IMR-90 (cell line): ENCODE results near the gene TTLL11. TPM values are rescaled to one million over a fixed set of nuclear protein-coding genes. Genes with fewer than 3 reads are reported as not detected.

Experiments
- ATAC-seq: fragments of 200-7000 bp; cut with Tn5 transposase; 2 replicates; pipeline ENCODE4 v1.9.1; 2020; ENCODE audit warnings: low read depth, mild to moderate bottlenecking, moderate library complexity
- BruUV-seq: library from RNA; stranded (reverse); fragments of 400-500 nt; replicated peaks from 2 replicates; lab custom pipeline; 2021; lab: Mats Ljungman, UMichigan
- CTCF ChIA-PET: fragments of 300-600 bp; formaldehyde crosslinking; extraction: SDS; loops from one replicate; lab custom pipeline; 2021; ENCODE audit warnings: antibody characterized with exemption; lab: Yijun Ruan, JAX
- POLR2A ChIA-PET: fragments of 300-600 bp; sonication (Branson Sonifier 250); formaldehyde crosslinking; loops from one replicate; lab custom pipeline; 2022; ENCODE audit warnings: antibody characterized with exemption; ENCODE audit not compliant: unreplicated experiment; lab: Charles Lee
- DNase-seq: peaks from one replicate; pipeline ENCODE4 v3.0.0; 2013
- H2AFZ ChIP-seq: replicated peaks from 2 replicates; pipeline ENCODE3; 2013; ENCODE audit warnings: low read length, mild to moderate bottlenecking; ENCODE audit not compliant: poor library complexity
- H2AK5ac ChIP-seq: 2 replicates; pipeline ENCODE4 v1.6.1; 2013; ENCODE audit warnings: low read depth, low read length, inconsistent platforms
- H2AK9ac ChIP-seq: replicated peaks from 2 replicates; pipeline ENCODE3; 2013; ENCODE audit warnings: mild to moderate bottlenecking, low read depth, low read length, moderate library complexity; ENCODE audit not compliant: poor library complexity
- H2BK120ac ChIP-seq: 2 replicates; pipeline ENCODE4 v1.6.1; 2013; ENCODE audit warnings: low read depth, low read length, inconsistent platforms
- H2BK15ac ChIP-seq: 3 replicates; pipeline ENCODE4 v1.6.1; 2013; ENCODE audit warnings: low read depth, low read length, inconsistent platforms
- H2BK20ac ChIP-seq: 2 replicates; pipeline ENCODE4 v1.6.1; 2013; ENCODE audit warnings: low read depth, mild to moderate bottlenecking, inconsistent platforms, low read length, moderate library complexity
- H2BK5ac ChIP-seq: 2 replicates; pipeline ENCODE4 v1.6.1; 2013; ENCODE audit warnings: mild to moderate bottlenecking, low read depth, low read length, inconsistent platforms; ENCODE audit not compliant: poor library complexity, severe bottlenecking
- H3K14ac ChIP-seq: replicated peaks from 2 replicates; pipeline ENCODE4 v1.6.1; 2013; ENCODE audit warnings: low read depth, low read length, inconsistent platforms
- H3K18ac ChIP-seq: 2 replicates; pipeline ENCODE4 v1.6.1; 2013; ENCODE audit warnings: low read depth, low read length, control low read depth
- H3K23ac ChIP-seq: 2 replicates; pipeline ENCODE4 v1.6.1; 2013; ENCODE audit warnings: low read depth, low read length, inconsistent platforms
- H3K27ac ChIP-seq: 2 replicates; pipeline ENCODE4 v1.5.1; 2013; ENCODE audit warnings: mild to moderate bottlenecking, control low read depth, low read length; ENCODE audit not compliant: insufficient read depth
- H3K27me3 ChIP-seq: 2 replicates; pipeline ENCODE4 v1.6.1; 2013; ENCODE audit warnings: low read length; ENCODE audit not compliant: control insufficient read depth, insufficient read depth
- H3K36me3 ChIP-seq: 2 replicates; pipeline ENCODE4 v1.6.1; 2013; ENCODE audit warnings: low read length, mixed read lengths; ENCODE audit not compliant: control insufficient read depth, insufficient read depth
- H3K4ac ChIP-seq: 2 replicates; pipeline ENCODE4 v1.6.1; 2013; ENCODE audit warnings: low read depth, low read length, inconsistent platforms
- H3K4me1 ChIP-seq: 2 replicates; pipeline ENCODE4 v1.6.1; 2013; ENCODE audit warnings: low read length, mixed read lengths; ENCODE audit not compliant: control insufficient read depth, insufficient read depth
- H3K4me2 ChIP-seq: 2 replicates; pipeline ENCODE4 v1.6.1; 2013; ENCODE audit warnings: low read depth, mild to moderate bottlenecking, control low read depth, low read length, moderate library complexity
- H3K4me3 ChIP-seq: 2 replicates; pipeline ENCODE4 v1.5.1; 2013; ENCODE audit warnings: low read depth, mild to moderate bottlenecking, control low read depth, low read length, moderate library complexity; ENCODE audit not compliant: insufficient read depth
- H3K56ac ChIP-seq: 2 replicates; pipeline ENCODE4 v1.6.1; 2013; ENCODE audit warnings: low read length, inconsistent platforms; ENCODE audit not compliant: insufficient read depth; ENCODE audit errors: extremely low read depth
- H3K79me1 ChIP-seq, 2 experiments: 2 replicates each; pipeline ENCODE4 v1.6.1; 2013; ENCODE audit warnings: low read length in 2 of 2, inconsistent platforms in 1 of 2, low read depth in 1 of 2
- H3K9ac ChIP-seq: 2 replicates; pipeline ENCODE4 v1.6.1; 2013; ENCODE audit warnings: low read depth, low read length, control low read depth
- H3K9me1 ChIP-seq: 2 replicates; pipeline ENCODE4 v1.6.1; 2013; ENCODE audit warnings: low read length, inconsistent platforms; ENCODE audit not compliant: insufficient read depth
- H3K9me3 ChIP-seq: 2 replicates; pipeline ENCODE4 v1.6.1; 2013; ENCODE audit warnings: low read length; ENCODE audit not compliant: control insufficient read depth, insufficient read depth
- H4K20me1 ChIP-seq: 2 replicates; pipeline ENCODE4 v1.6.1; 2013; ENCODE audit warnings: low read length, inconsistent platforms; ENCODE audit not compliant: insufficient read depth
- H4K5ac ChIP-seq: 2 replicates; pipeline ENCODE4 v1.6.1; 2013; ENCODE audit warnings: mild to moderate bottlenecking, low read depth, low read length, control low read depth
- H4K8ac ChIP-seq, 2 experiments: 2 replicates each; pipeline ENCODE4 v1.6.1; 2013; ENCODE audit warnings: low read depth in 2 of 2, low read length in 2 of 2, control low read depth in 1 of 2, inconsistent platforms in 1 of 2
- H4K91ac ChIP-seq: 2 replicates; pipeline ENCODE4 v1.6.1; 2013; ENCODE audit warnings: low read depth, low read length, inconsistent platforms; ENCODE audit not compliant: insufficient read depth
- BHLHE40 ChIP-seq: fragments of 150-350 bp; IDR thresholded peaks from 2 replicates; pipeline ENCODE4 v1.6.1; 2016; ENCODE audit warnings: mild to moderate bottlenecking, low read depth, low read length
- CEBPB ChIP-seq: IDR thresholded peaks from 2 replicates; pipeline ENCODE4 v1.6.1; 2012; ENCODE audit warnings: low read depth, low read length, improper control_type of control experiment
- CHD1 ChIP-seq: IDR thresholded peaks from 2 replicates; pipeline ENCODE4 v1.6.1; 2012; ENCODE audit warnings: low read depth, low read length, improper control_type of control experiment
- CTCF ChIP-seq: conservative IDR thresholded peaks from 2 replicates; pipeline ENCODE4 v1.5.1; 2012; ENCODE audit warnings: mild to moderate bottlenecking, low read depth, low read length, improper control_type of control experiment
- MAFK ChIP-seq: IDR thresholded peaks from 2 replicates; pipeline ENCODE4 v1.6.1; 2012; ENCODE audit warnings: low read depth, low read length, improper control_type of control experiment
- MXI1 ChIP-seq: IDR thresholded peaks from 2 replicates; pipeline ENCODE4 v1.6.1; 2012; ENCODE audit warnings: low read depth, mild to moderate bottlenecking, low read length, moderate library complexity, borderline replicate concordance
- NFE2L2 ChIP-seq: fragments of 150-350 bp; IDR thresholded peaks from 2 replicates; pipeline ENCODE4 v1.6.1; 2016; ENCODE audit warnings: low read depth, mild to moderate bottlenecking, low read length
- POLR2A ChIP-seq: IDR thresholded peaks from 2 replicates; pipeline ENCODE4 v1.6.1; 2012; ENCODE audit warnings: mild to moderate bottlenecking, low read depth, low read length
- SMC3 ChIP-seq: fragments of 150-350 bp; IDR thresholded peaks from 2 replicates; pipeline ENCODE4 v1.6.1; 2016; ENCODE audit warnings: low read depth, mild to moderate bottlenecking, antibody characterized with exemption, low read length, moderate library complexity
- WGBS, 2 experiments: methylation state at CpG; one replicate each; pipeline versions ENCODE4 v1.1.5 to v1.1.7; 2013; ENCODE audit warnings: missing lambda C conversion rate in 2 of 2; ENCODE audit not compliant: insufficient read length in 1 of 2; ENCODE audit errors: extremely low coverage in 2 of 2; 5-methylcytosine and 5-hydroxymethylcytosine counted together
- dilution Hi-C: fragments of 300-500 bp; cut with HindIII; formaldehyde crosslinking; loops from one replicate; pipeline ENCODE4 v1.14.3; 2018; ENCODE audit warnings: low sequenced_read_pairs; ENCODE audit not compliant: unreplicated experiment
- in situ Hi-C: fragments of 300-500 bp; cut with MboI; formaldehyde crosslinking; loops from 3 replicates; pipeline ENCODE4 v1.14.3; 2019; ENCODE audit warnings: low sequenced_read_pairs, inconsistent platforms, mixed read lengths
- intact Hi-C: fragments of 100-400 bp; cut with micrococcal nuclease; formaldehyde crosslinking; loops from 2 replicates; pipeline ENCODE4 v1.10.0; 2022
- polyA plus RNA-seq, 3 experiments: library from polyadenylated mRNA; depleted of rRNA; stranded (reverse); fragments of >200 nt; gene quantifications; 2 replicates each; pipeline ENCODE4 v1.2.3, GENCODE V29; 2012; ENCODE audit warnings: low replicate concordance in 1 of 3
- total RNA-seq: library from RNA; depleted of rRNA; stranded (reverse); fragments of >200 nt; gene quantifications from 2 replicates; pipeline ENCODE4 v1.2.3, GENCODE V29; 2012
- TF ChIP-seq, protein P1 (sequence below): fragments of 150-350 bp; IDR thresholded peaks from 2 replicates; pipeline ENCODE4 v1.6.1; 2016; ENCODE audit warnings: low read depth, mild to moderate bottlenecking, low read length, moderate library complexity, borderline replicate concordance

Gene TTLL11
- total and polyA plus RNA-seq, 2 of the 4 experiments (the other 2 are of a cell fraction): 2.0 to 4.6 TPM

DNA sequence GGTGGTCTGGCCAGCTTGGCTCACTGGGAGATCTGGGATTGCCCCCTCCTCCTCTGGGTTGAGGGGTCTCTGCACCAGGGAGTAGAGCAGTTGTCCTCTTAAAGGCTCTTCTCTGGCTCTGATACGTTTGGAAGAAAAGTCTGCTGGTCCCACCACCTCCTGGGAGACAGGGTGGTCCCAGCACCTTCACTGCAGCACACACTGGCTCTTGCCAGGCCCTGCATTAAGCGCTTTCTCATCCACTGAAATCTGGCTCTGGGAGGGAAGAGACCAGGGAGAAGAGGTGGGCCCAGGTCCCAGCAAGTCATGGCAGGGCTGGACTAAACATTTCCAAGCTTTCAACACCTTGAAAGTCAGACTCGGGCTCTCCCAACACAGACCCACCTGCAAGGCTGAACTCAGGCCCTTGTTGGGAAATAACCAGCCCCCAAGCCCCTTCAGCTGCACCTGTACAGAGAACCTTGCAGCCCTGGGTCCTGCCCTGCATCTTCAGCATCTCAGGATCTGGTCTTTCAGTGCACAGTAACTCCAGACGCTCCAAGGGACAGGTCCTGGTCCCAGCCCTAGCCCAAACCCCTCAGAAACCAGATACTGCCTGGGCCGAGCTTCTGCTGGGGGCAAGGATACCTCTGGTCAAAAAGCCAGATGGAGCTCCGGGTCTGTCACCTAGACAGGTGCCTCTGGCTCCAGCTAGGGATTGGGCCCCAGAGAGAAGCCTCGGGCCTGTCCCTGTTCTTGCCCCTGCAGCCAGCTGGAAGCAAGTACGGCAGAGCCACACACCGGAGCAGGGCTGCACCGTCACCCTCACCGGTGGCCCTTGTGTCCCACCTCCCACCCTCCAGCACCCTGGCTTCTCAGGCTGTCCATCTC, 307.2 kb downstream of the TTLL11 start:
- 85% methylated on average over 6 of the region's 11 CpGs; no CpG with 5 or more reads in 1 of the 2 experiments for WGBS, 2 experiments
- H2BK20ac ChIP-seq: no peak overlapping the region

More for the DNA sequence above, 307.2 kb downstream of the TTLL11 start:
- TF ChIP-seq CHD1 (no peak), MAFK (no peak), CEBPB (no peak), NFE2L2 (no peak), SMC3 (no peak), BHLHE40 (no peak), CTCF (no peak), POLR2A (no peak), MXI1 (no peak)
- TF ChIP-seq, protein P1, sequence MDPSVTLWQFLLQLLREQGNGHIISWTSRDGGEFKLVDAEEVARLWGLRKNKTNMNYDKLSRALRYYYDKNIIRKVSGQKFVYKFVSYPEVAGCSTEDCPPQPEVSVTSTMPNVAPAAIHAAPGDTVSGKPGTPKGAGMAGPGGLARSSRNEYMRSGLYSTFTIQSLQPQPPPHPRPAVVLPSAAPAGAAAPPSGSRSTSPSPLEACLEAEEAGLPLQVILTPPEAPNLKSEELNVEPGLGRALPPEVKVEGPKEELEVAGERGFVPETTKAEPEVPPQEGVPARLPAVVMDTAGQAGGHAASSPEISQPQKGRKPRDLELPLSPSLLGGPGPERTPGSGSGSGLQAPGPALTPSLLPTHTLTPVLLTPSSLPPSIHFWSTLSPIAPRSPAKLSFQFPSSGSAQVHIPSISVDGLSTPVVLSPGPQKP: no peak
- Histone ChIP-seq H3K36me3 (peaks cover 38% of the 10 kb centered on the region), H3K27me3 (no peaks in the 10 kb centered on the region), H3K56ac (no peak overlapping the region), H3K4me1 (no peaks in the 10 kb centered on the region; the same call in 1 of the 2 replicates), H2BK5ac (no peak overlapping the region), H3K27ac (no peak overlapping the region), H2AK9ac (no peak overlapping the region), H3K79me1 (no peaks in the 10 kb centered on the region), H3K4me2 (no peak overlapping the region), H3K9me3 (no peaks in the 10 kb centered on the region), H3K4ac (no peak overlapping the region), H4K8ac (no peak overlapping the region), H3K4me3 (no peak overlapping the region), H2AK5ac (no peak overlapping the region), H3K14ac (no peak overlapping the region), H3K23ac (no peak overlapping the region), H2AFZ (no peak overlapping the region), H4K91ac (no peak overlapping the region), H3K9me1 (no peaks in the 10 kb centered on the region), H3K9ac (no peak overlapping the region), H4K20me1 (no peaks in the 10 kb centered on the region), H3K18ac (no peak overlapping the region), H2BK120ac (no peak overlapping the region), H4K5ac (no peak overlapping the region), H2BK15ac (no peak overlapping the region)
- intact Hi-C loops (no loop called here), dilution Hi-C loops (no loop called here), in situ Hi-C loops (no loop called here)
- no TSS peak for BruUV-seq
- DNase-seq: no peak
- no peak for ATAC-seq
- ChIA-PET CTCF (interaction anchor here (1.3 kb wide), 1 partner anchor 13 kb away, joined by 3 read pairs; no protein-coding TSS in a partner anchor), POLR2A (no interaction called here)
